Dermis blood vessel endothelial cell (primary cell): ENCODE measurements around the gene TRIM66. TPM values are rescaled to one million over a fixed set of nuclear protein-coding genes. Genes with fewer than 3 reads are reported as not detected.
A peak's percentile ranks its signal among the peaks of the same experiment; 100 is the strongest.

Experiments
- DNase-seq: peaks from one replicate; pipeline ENCODE4 v3.0.0; 2010
- total RNA-seq: library from RNA; depleted of rRNA; stranded (reverse); fragments of >200 nt; gene quantifications from 2 replicates; pipeline ENCODE4 v1.2.3, GENCODE V29; 2014

Gene TRIM66
- total RNA-seq, 1 donor from 2014 or later = 5.6 TPM

DNA sequence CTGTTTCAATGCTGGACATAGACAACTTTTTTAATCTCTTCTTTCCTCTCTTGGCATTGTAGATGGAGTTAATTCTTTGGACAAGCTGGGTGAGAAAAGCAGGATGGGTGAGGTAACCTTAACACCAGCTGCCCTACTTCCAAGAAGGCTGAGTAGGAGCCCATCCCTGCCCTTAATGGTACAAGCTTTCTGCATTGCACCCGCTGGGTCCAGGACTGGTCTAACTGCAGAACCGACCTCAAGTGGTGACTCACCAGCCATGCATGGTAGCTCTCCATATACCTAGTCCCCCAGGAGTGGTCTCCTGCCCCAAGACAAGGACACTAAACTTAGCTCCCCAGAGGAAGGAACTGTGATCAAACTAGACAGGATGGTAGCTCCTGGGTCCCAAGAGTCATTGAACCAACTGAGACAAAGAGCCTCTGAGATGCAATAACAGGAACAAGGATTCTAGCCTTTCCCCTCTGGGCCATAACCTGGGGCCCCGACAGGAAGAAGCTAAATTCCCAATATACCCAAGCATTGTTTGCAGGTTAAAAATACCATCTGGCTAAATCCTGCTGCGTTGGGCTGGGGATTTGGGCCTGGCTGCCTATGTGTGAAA is 32.3 kb upstream of the TRIM66 start:
- peak; percentile 54 for DNase-seq

GRCh38 chr11:8713760-8714454 is 31.4 kb upstream of the TRIM66 start:
- no peak for DNase-seq

DNA sequence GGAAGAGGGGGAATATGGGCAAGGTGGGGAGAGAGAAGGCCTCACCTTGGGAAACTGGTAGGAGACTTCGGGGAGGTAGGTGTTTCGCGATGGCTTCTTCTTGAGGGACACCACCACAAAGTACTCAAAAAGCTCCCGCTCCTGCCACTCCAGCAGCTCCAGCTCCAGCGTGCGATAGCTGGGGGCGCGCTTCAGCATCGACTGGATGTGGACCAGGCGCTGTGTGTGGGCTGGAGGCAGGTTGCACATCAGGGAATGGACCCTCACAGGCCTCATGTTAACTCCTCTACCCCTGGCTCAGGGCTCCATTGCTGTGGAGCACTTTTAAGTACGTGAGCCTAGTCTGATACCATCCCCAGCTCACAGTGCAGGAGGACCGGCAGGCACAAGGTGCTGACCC is 30.0 kb upstream of the TRIM66 start:
- DNase-seq = no peak

- no peak for DNase-seq
Observed at GRCh38 chr11:8711895-8712442, 29.5 kb upstream of the TRIM66 start.

- DNase-seq = no peak
Observed at GRCh38 chr11:8709777-8710176, 27.3 kb upstream of the TRIM66 start.

- DNase-seq = no peak
Observed at GRCh38 chr11:8709002-8709672, 26.7 kb upstream of the TRIM66 start.

GRCh38 chr11:8707541-8708191 is 25.2 kb upstream of the TRIM66 start:
- no peak for DNase-seq

DNA sequence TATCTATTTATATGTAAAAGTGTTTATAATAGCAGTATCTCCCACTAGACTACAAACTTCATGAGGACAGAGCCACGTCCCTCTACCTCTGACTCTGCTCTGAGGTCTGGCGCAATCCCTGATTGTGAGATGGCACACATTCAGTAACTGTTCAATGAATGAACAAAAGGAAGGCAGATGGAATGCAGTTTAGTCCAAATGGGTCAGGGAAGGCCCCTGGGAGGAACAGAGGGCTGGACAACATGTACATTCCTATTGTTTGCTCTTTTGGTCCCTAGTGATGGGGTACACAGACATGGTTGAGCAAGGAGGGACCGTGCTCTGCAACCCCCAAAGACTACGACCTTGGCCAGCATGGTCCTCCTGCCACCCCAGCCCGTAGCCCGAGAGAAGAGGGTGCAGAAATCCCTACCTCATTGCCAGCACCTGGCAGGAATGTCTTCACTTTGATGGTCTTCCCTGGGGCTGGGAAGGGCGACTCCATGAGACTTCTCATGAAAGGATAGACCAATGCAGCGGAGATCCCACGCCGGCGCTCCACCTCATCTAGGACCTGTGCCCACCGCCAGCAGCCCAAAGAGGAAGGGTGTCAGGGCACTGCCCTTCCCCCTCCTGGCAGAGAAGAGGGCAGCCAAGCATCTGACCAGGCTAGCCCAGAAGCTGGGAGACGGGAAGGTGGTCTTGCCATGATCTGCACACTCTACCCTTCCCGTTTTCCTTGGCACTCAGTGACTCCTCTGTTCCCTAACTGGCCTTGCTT is 24.4 kb upstream of the TRIM66 start:
- DNase-seq = no peak

DNA sequence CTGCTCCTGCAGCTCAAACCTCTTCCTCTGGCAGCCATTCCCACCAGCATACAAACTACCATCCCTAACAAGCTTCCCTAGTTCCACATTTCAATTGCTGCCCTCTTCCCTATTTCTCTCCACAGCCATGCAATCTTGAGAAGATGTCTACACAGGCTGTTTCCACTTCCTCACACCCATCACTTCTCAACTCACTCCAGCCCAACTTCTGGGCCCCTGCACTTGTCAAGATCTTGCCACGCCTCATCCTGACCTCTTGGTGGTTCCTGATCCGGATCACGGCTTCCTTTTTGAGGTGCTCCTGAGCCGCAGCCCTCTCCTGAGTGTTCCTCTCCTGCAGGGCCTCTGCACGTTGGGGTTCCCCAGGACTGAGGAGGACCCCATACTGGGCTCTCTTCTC is 22.7 kb upstream of the TRIM66 start:
- no peak for DNase-seq

DNA sequence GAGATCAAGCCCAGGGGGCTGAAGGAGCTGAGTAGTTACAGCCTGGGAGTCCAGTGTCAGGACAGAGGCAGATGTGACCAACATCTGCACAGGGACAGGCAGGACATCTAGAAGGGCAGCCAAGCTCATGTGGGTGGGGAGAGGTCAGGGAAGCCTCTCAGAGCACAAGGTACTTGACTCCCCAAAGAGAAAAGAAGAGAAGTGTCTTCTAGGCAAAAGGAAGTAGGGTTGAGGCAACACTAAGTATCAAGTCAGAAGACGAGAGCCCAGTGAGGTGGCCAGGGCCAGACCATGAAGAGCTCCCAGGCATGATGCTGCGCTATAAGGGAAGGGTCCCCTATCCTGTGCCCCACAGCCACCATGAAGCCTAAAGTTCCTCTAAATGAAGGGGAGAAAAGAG is 21.7 kb upstream of the TRIM66 start:
- no peak for DNase-seq

DNA sequence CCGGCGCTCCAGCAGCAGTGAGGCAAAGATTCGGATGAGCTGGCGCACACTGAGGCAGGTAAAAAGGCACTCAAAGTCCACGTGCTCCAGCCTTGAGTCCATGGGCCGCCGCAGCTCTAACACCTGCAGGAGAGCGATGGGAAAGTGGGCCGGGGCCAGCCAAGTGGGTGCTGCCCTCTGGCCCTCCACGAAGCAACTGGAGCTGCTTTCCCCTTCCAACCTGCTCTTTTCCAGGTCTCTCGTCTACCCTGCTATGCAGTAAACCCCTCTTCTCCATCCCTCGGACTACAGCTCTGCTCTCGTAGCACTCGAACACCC is 20.1 kb upstream of the TRIM66 start:
- no peak for DNase-seq

DNA sequence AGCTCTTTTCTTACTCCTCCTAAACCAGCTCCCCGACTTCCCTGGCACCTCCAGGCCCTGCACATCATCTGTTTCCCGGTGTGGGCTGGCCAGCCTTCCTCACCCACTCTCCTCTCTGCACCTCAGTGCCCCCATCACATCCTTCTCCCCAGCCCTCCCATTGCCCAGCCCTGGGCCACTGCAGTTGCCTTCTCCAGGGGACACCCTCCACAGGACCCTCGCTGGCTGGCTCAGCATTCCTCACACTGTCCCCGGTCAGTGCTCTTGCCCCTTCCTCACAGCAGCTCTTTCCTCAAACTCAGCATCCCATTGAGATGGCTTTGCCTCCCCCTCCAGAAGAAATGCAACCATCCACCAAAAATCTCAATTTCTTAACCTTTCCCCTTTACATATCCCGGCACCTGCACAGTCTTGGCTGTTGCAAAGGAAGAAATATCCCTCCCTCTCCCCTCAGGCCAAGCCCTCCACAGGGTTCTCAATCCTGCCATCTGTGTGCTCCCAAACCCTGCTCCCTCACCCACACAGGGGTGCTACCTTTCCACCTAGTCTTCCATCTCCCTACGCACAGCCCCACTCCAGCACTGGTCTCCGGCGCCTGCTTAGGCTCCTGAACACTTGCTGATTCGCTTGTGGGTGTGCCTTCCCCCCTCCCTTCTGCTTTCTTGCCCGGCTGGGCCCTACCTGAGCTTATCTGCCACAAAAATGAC is 19.6 kb upstream of the TRIM66 start:
- DNase-seq = no peak

DNA sequence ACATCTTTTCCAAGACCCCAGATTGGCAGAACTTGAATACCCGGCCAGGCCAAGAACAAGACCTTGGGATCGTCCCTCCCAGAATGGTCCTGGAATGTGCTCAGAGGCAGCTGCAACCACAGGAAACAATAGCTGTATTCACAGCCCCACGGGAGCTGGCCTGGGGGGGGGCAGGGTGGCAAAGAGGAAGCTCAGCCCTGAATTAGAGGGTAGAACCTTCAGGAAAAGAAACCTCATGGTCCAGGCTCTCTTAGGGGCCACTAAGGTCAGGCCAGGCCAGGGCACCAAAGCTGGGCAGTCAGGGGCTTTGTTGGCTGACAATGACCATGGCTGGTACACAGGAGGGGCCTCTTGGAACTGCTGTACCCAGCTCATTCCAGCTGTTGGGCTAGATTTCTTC is 17.4 kb upstream of the TRIM66 start:
- DNase-seq = peak; percentile 63

DNA sequence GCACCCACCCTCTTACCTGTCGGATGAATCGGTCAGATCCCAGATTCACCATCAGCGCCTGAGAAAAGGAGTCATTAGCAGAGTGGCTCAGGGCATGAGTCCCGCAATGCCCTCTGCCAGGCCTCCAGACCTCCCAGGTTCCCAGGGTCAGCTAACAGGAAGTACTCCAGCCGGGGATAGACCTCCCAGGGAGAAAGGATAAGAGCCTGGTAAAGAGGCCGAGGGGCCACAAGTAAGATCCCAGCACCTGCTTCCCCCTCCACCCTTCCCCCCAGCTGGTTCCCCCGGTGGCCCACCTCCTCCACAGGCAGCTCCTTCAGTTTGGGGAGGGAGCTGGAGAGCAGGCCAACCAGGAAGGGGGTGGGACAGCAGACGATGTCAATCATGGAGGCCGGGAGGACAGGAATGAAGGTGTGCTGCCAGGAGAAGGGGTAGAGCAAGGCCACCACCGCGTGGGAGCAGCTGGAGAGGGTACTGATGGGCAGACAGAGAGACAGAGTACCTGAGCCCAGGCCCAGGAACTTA is 16.5 kb upstream of the TRIM66 start:
- no peak for DNase-seq

- no peak for DNase-seq
Observed at GRCh38 chr11:8698379-8698851, 15.9 kb upstream of the TRIM66 start.

- no peak for DNase-seq
Observed at GRCh38 chr11:8697054-8697453, 14.6 kb upstream of the TRIM66 start.

GRCh38 chr11:8694137-8694536 is 11.7 kb upstream of the TRIM66 start:
- DNase-seq = no peak

DNA sequence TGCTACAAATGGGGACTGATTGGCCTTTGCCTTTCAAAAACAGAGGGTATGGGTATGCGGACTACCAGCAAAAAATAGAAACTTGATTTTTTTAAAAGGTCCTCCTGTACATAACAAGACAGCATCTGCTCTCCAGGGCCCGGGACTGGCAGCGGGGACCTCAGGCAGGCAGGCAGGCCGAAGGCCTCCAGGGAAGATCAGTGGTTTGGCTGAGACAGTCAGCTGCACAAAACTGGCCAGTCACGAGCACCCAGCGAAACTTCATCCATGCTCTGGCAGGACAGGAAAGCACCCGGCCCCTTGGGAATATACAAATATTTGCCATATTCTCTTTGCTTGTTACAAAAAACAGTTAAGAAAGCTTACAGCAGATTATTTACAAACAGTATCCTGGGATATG is 11.1 kb upstream of the TRIM66 start:
- no peak for DNase-seq

DNA sequence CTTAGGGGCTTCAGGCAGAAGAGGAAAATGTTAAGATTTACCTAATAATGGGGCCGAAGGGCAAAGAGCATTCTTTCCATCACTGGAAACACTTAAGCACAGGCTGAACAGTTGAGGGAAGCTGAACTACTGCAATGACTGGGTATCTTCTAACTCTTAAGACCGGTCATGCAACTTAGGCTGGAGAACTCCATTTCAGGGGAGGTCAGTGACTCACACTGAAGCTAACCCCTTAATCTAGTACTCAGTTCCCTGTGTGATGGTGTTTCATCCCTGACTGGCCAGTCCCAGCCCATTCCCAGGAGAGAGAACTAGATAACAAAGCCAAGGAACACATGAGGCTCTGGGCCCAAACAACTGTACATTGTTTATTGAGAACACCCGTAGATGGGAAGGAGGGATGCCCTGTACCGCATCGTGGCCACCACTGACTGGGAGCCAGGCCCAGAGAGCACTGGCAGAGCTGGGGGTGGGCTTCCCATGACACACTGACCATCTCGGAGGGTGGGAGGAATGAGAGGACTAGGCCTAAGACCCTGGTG is 10.6 kb upstream of the TRIM66 start:
- no peak for DNase-seq

DNA sequence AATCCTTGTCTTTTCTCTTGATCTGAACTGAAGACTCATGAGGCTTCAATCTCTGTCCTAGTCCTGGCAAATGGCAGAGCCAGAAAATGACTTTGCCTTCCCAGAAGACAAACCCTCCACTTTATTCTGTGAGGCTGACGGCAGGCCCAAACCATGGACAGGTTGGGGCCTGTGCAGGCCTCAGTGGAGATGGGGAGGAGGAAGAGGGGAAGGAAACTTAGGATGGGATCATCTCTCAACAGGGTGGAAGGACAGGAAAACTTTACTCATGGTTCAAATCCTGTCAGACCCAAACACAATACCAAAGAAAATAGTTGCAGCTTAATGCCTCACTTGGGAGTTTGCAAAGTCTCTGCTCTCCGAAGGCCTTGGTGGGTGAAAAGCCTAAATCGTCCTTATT is 10.0 kb upstream of the TRIM66 start:
- DNase-seq = peak; percentile 24

DNA sequence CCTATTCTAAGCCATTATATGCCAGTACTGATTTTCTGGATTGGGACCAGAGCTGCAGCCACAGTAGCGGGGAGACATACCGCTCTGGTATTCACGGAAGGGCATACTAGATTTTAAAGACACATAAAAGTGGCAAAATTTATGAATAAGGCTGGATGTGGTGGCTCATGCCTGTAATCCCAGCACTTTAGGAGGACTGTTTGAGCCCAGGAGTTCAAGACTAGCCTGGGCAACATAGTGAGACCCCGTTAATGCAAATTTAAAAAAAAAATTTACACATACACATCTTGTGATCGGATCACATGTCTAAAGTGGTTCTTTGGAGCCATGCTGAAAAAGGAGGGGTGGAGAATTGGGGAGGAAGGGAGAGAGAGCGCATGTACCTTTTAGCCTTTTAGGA is 9.1 kb upstream of the TRIM66 start:
- DNase-seq = no peak
